WTC11 (cell line): ENCODE results near the gene SLC25A21.

Experiments
- ESRRA ChIP-seq: sonication (generic); formaldehyde crosslinking; IDR thresholded peaks from 2 replicates; pipeline ENCODE4 v1.8.1; 2022; ENCODE audit warnings: mild to moderate bottlenecking, missing genetic modification reagents, borderline replicate concordance
- TCF7 ChIP-seq: sonication (generic); formaldehyde crosslinking; IDR thresholded peaks from 2 replicates; pipeline ENCODE4 v1.8.0; 2022; ENCODE audit warnings: mild to moderate bottlenecking, low read depth, missing genetic modification reagents, moderate library complexity
- TF ChIP-seq, protein P1 (sequence below): fragments of 200-600 bp; IDR thresholded peaks from 2 replicates; pipeline ENCODE4 v1.8.0; 2022; ENCODE audit warnings: antibody characterized with exemption
- TF ChIP-seq, protein P2 (sequence below): sonication (generic); formaldehyde crosslinking; IDR thresholded peaks from 2 replicates; pipeline ENCODE4 v1.8.0; 2022; ENCODE audit warnings: mild to moderate bottlenecking, missing genetic modification reagents

DNA sequence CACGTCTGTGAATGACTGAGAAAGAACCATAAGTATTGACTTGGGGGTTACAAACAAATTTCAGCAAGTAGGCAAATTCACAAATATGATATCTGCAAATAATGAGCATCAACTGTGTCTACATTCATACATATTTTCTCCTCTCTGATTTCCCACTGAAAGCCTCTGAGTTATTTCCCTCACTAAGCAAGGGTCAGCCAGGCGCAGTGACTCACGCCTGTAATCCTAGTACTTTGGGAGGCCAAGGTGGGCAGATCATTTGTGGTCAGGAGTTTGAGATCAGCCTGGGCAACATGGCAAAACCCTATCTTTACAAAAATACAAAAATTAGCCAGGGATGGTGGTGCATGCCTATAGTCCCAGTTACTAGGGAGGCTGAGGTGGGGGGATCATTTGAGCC lies 80.8 kb downstream of the SLC25A21 start:
- no peak for TF ChIP-seq TCF7 (CRISPR knock-in tag)
- TF ChIP-seq, protein P1, sequence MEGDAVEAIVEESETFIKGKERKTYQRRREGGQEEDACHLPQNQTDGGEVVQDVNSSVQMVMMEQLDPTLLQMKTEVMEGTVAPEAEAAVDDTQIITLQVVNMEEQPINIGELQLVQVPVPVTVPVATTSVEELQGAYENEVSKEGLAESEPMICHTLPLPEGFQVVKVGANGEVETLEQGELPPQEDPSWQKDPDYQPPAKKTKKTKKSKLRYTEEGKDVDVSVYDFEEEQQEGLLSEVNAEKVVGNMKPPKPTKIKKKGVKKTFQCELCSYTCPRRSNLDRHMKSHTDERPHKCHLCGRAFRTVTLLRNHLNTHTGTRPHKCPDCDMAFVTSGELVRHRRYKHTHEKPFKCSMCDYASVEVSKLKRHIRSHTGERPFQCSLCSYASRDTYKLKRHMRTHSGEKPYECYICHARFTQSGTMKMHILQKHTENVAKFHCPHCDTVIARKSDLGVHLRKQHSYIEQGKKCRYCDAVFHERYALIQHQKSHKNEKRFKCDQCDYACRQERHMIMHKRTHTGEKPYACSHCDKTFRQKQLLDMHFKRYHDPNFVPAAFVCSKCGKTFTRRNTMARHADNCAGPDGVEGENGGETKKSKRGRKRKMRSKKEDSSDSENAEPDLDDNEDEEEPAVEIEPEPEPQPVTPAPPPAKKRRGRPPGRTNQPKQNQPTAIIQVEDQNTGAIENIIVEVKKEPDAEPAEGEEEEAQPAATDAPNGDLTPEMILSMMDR: no peak
- TF ChIP-seq, protein P2, sequence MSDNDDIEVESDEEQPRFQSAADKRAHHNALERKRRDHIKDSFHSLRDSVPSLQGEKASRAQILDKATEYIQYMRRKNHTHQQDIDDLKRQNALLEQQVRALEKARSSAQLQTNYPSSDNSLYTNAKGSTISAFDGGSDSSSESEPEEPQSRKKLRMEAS (CRISPR knock-in tag): no peak
- TF ChIP-seq ESRRA (CRISPR knock-in tag): no peak
